GM23248 (cell line): ENCODE measurements around the gene PLCG1.

Experiments used
- EZH2 ChIP-seq: fragments of 200-600 bp; sonication (generic); IDR thresholded peaks from 2 replicates; pipeline ENCODE4 v1.6.1; 2018; ENCODE audit warnings: antibody characterized with exemption, mild to moderate bottlenecking; ENCODE audit not compliant: insufficient read depth, poor library complexity, severe bottlenecking
- EZH2phosphoT487 ChIP-seq: fragments of 200-600 bp; sonication (generic); IDR thresholded peaks from 2 replicates; pipeline ENCODE4 v1.6.1; 2018; ENCODE audit warnings: antibody characterized with exemption, moderate library complexity, mild to moderate bottlenecking, low read depth; ENCODE audit not compliant: insufficient read depth

DNA sequence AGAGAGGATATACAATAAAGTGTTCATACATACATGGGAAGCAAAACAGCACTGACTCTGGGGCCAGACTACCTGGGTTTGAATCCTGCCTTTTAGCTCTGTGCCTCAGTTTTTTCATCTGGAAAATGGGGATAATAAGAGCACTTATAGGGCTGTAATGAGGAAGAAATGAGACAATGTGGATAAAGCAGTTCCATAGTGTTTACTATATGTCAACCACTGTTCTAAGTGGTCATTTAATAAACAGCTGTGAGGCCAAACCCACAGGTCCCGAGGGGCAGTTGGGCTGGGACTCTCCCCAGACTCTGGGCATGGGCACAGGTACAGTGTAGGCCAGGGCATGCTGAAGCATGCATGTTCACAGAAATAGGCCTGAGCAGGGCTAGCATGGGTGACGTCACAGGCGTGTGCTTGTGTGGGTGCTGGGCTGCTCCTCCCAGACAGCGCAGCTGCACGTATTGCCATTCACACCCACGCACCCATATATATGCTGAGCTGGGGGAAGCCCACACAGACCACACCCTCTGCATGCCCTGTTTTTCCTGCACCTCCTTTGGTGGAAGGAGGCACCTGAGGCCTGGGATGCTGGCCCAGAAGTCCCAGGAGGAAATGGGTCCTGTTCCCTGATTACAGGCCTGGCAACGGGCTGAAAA, 3.5 kb upstream of the PLCG1 start:
- TF ChIP-seq EZH2phosphoT487 (no peak), EZH2 (no peak)
